Measurements from ENCODE around the gene PRKD1. TPM values are rescaled to one million over a fixed set of nuclear protein-coding genes. Genes with fewer than 3 reads are reported as not detected.

Gene PRKD1
- total and polyA plus RNA-seq, 2 of the 13 experiments (the other 11 are each of a cell fraction or from before 2014, with no cell fraction given): 0.22 to 1.3 TPM

GRCh38 chr14:29734732-29735131 is 192.9 kb downstream of the PRKD1 start:
- Histone ChIP-seq H4K20me1 (ENCODE audit: insufficient read depth, low read length) (no peaks in the 10 kb centered on the region), H3K27me3 (ENCODE audit: control insufficient read depth in 1 of 2, insufficient read depth in 2 of 2, low read length in 2 of 2) (no peaks in the 10 kb centered on the region), H3K4me1 (ENCODE audit: insufficient read depth, low read length) (no peaks in the 10 kb centered on the region), H3K4me2 (ENCODE audit: low read depth, low read length) (no peak overlapping the region), H3K9ac (ENCODE audit: insufficient read depth, low read depth, low read length) (no peak overlapping the region), H3K36me3 (replicated peaks in 1 of 2; ENCODE audit: control insufficient read depth in 1 of 2, insufficient read depth in 2 of 2, low read length in 2 of 2) (no peaks in the 10 kb centered on the region), H3K79me2 (ENCODE audit: insufficient read depth, low read length) (no peaks in the 10 kb centered on the region), H3K27ac (ENCODE audit: extremely low read length, insufficient read depth, low read length) (no peak overlapping the region), H2AFZ (ENCODE audit: low read length) (no peak overlapping the region), H3K4me3 (replicated peaks in 1 of 3; ENCODE audit: insufficient read depth in 1 of 3, low read depth in 2 of 3, low read length in 3 of 3) (no peak overlapping the region), H3K9me3 (ENCODE audit: low read length) (peaks cover 85% of the 10 kb centered on the region)
- ChIA-PET CTCF (ENCODE audit: low intra/inter-chr PET ratio, low total read pairs) (no interaction called here), POLR2A (no interaction called here)
- FAIRE-seq (no peak), DNase-seq (ENCODE audit: low spot score) (no peak), ATAC-seq (no peak)
- BruUV-seq (replicated peaks): no TSS peak
- WGBS (ENCODE audit: low lambda C conversion rate): 3% methylated on average over 1 of the region's 1 CpG
- in situ Hi-C loops (cut with HindIII; ENCODE audit: extremely low pct_ligation_motif_present, low pct_unique_long_range_greater_than_20kb): no loop called here
- TF ChIP-seq BRCA1 (CRISPR knock-in tag; IDR thresholded peaks at IDR 0.05) (no peak), ZBTB20 (CRISPR knock-in tag; IDR thresholded peaks at IDR 0.05; ENCODE audit: borderline replicate concordance, low read depth) (no peak), NCOA5 (CRISPR knock-in tag; IDR thresholded peaks at IDR 0.05) (no peak), PITX1 (CRISPR knock-in tag; IDR thresholded peaks at IDR 0.05) (no peak), ZNF781 (CRISPR knock-in tag; IDR thresholded peaks at IDR 0.05; ENCODE audit: borderline replicate concordance, not compliant biosample characterization) (no peak), ETS1 (CRISPR knock-in tag; IDR thresholded peaks at IDR 0.05) (no peak)
- TF ChIP-seq, protein P1, sequence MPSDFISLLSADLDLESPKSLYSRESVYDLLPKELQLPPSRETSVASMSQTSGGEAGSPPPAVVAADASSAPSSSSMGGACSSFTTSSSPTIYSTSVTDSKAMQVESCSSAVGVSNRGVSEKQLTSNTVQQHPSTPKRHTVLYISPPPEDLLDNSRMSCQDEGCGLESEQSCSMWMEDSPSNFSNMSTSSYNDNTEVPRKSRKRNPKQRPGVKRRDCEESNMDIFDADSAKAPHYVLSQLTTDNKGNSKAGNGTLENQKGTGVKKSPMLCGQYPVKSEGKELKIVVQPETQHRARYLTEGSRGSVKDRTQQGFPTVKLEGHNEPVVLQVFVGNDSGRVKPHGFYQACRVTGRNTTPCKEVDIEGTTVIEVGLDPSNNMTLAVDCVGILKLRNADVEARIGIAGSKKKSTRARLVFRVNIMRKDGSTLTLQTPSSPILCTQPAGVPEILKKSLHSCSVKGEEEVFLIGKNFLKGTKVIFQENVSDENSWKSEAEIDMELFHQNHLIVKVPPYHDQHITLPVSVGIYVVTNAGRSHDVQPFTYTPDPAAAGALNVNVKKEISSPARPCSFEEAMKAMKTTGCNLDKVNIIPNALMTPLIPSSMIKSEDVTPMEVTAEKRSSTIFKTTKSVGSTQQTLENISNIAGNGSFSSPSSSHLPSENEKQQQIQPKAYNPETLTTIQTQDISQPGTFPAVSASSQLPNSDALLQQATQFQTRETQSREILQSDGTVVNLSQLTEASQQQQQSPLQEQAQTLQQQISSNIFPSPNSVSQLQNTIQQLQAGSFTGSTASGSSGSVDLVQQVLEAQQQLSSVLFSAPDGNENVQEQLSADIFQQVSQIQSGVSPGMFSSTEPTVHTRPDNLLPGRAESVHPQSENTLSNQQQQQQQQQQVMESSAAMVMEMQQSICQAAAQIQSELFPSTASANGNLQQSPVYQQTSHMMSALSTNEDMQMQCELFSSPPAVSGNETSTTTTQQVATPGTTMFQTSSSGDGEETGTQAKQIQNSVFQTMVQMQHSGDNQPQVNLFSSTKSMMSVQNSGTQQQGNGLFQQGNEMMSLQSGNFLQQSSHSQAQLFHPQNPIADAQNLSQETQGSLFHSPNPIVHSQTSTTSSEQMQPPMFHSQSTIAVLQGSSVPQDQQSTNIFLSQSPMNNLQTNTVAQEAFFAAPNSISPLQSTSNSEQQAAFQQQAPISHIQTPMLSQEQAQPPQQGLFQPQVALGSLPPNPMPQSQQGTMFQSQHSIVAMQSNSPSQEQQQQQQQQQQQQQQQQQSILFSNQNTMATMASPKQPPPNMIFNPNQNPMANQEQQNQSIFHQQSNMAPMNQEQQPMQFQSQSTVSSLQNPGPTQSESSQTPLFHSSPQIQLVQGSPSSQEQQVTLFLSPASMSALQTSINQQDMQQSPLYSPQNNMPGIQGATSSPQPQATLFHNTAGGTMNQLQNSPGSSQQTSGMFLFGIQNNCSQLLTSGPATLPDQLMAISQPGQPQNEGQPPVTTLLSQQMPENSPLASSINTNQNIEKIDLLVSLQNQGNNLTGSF (CRISPR knock-in tag; IDR thresholded peaks at IDR 0.05): no peak
- TF ChIP-seq, protein P2, sequence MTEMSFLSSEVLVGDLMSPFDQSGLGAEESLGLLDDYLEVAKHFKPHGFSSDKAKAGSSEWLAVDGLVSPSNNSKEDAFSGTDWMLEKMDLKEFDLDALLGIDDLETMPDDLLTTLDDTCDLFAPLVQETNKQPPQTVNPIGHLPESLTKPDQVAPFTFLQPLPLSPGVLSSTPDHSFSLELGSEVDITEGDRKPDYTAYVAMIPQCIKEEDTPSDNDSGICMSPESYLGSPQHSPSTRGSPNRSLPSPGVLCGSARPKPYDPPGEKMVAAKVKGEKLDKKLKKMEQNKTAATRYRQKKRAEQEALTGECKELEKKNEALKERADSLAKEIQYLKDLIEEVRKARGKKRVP (CRISPR knock-in tag; IDR thresholded peaks at IDR 0.05): no peak
- TF ChIP-seq, protein P3, sequence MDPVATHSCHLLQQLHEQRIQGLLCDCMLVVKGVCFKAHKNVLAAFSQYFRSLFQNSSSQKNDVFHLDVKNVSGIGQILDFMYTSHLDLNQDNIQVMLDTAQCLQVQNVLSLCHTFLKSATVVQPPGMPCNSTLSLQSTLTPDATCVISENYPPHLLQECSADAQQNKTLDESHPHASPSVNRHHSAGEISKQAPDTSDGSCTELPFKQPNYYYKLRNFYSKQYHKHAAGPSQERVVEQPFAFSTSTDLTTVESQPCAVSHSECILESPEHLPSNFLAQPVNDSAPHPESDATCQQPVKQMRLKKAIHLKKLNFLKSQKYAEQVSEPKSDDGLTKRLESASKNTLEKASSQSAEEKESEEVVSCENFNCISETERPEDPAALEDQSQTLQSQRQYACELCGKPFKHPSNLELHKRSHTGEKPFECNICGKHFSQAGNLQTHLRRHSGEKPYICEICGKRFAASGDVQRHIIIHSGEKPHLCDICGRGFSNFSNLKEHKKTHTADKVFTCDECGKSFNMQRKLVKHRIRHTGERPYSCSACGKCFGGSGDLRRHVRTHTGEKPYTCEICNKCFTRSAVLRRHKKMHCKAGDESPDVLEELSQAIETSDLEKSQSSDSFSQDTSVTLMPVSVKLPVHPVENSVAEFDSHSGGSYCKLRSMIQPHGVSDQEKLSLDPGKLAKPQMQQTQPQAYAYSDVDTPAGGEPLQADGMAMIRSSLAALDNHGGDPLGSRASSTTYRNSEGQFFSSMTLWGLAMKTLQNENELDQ (CRISPR knock-in tag; IDR thresholded peaks at IDR 0.05; ENCODE audit: borderline replicate concordance): no peak
- intact Hi-C loops (cut with micrococcal nuclease; ENCODE audit: unreplicated experiment): no loop called here

All from HepG2 (cell line).